H7 (cell line): ENCODE measurements around the gene MTA1. TPM values are rescaled to one million over a fixed set of nuclear protein-coding genes. Genes with fewer than 3 reads are reported as not detected.

Experiments used
- DNase-seq: peaks from one replicate; pipeline ENCODE4 v3.0.0; 2012
- H3K27me3 ChIP-seq: 2 replicates; pipeline ENCODE4 v1.6.0; 2011; ENCODE audit warnings: mild to moderate bottlenecking, low read length; ENCODE audit not compliant: control insufficient read depth, insufficient read depth
- H3K36me3 ChIP-seq: replicated peaks from 2 replicates; pipeline ENCODE4 v1.5.1; 2011; ENCODE audit warnings: low read length; ENCODE audit not compliant: control insufficient read depth, insufficient read depth
- H3K4me3 ChIP-seq: 2 replicates; pipeline ENCODE4 v1.5.1; 2011; ENCODE audit warnings: low read depth, mild to moderate bottlenecking, control low read depth, low read length, moderate library complexity; ENCODE audit not compliant: insufficient read depth
- total RNA-seq: library from RNA; depleted of rRNA; stranded (reverse); fragments of >200 nt; shearing (Covaris generic); gene quantifications from 2 replicates; pipeline ENCODE4 v1.2.3, GENCODE V29; 2014

The MTA1 gene
- total RNA-seq, 1 experiment from 2014 or later, result 120 TPM

DNA sequence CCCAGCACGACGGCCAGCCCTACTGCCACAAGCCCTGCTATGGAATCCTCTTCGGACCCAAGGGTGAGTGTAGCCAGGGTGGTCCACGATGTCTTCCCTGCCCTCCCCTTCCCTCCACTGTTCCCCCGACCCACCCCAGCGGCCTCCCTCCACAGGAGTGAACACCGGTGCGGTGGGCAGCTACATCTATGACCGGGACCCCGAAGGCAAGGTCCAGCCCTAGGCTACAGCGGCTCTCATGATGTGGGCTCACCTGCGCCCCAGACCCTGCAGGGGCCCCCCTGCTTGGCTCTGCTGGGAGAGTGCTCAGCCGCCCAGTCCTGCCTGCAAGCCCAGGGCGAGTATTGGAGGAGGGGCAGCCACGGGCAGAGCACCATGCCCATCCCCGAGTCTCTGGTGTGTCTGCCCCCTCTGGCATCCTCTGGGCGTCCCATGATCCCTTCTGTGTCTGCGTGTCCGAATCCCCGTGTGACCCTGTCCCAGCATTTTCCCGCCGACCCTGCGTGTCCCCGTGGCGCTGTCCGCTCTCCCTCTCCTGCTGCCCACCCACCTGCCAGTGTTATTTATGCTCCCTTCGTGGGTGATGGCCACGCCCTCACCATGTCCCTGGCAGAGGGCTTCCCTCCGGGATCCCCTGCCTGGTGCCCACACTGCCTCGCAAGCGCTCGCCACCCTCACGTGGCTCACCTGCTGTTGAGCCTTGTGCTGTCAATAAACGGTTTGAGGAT, 60.0 kb downstream of the MTA1 start:
- no peaks in the 10 kb centered on the region for H3K36me3 ChIP-seq
- peak; percentile 82 for DNase-seq
- peaks cover 83% of the 10 kb centered on the region for H3K27me3 ChIP-seq
- peak overlapping the region; percentile 5; the same call in 1 of the 2 replicates for H3K4me3 ChIP-seq

DNA sequence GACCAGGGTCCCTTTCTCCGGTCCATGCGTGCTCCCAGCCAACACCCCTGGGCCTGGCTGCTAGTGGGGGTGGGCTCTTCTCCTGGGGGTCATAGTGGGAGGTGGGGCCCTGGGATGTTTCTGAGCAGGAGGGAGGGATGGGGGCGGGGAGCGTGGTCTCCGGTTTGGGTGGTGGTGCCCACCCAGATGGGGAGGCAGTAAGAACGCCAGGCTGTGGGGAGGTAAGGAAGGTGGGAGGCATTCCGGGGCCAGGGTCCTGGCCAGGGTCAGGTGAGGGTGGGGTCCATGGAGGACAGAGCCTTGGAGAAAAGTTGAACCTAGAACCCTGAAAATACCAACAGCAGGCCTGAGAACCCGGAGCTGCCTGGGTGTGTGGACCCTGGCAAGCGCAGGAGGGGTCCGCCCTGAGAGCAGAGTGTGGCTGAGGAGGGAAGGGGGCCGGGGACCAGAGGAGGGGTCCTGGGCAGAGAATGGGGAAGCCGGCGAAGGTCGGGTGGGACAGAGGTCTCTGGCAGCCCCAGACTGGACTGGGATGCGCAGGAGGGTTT, 60.6 kb downstream of the MTA1 start:
- no peak overlapping the region for H3K4me3 ChIP-seq

DNA sequence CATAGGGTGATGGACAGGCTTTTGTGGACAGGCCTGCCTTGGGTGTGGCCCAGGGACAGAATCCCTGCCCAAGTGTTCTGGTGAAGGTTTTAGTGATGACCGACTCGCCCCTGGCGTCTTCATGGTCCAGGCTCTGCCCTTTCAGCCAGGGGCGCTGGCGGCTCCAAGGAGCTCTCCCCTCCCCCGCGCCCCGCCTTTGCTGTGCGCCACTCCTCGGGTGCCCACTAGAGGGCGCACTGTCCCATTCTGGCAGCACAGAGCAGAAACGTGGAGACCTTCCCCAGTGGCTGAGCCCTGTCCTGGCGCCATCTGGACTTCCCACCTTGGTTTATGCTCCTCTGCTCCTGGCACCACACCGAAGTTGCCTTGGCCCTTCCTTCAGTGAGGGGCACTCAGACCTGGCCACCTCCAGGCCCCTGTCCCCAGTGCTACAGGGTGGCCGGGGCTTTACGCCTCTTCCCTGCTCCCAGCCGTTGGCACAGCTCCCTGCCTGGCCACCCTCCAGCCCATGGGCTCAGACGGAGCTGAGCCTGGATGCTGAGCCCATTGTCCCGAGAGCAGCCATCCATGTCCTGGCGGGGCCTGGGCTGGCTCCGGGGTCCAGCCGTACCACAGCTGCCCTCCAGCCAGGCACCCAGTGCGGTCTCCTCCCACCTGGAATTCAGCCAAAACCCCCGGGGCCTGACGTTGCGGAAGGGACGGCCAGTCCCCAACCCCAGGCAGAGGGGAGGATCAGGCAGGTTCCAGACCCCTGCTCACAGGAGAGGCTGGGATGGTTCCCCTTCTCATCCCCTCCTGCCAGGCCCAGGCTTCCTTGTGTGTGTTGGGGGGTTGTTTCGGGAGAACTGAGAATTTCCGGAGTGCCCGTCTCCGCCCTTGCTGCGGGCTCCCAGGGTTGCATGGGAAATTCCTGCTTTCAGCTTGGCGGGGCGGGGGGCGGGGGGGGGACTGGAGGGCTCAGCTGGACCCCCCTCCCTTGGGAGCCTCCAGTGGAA, 61.5 kb downstream of the MTA1 start:
- DNase-seq, result peak; percentile 98
- H3K27me3 ChIP-seq, result peaks cover 81% of the 10 kb centered on the region
- H3K36me3 ChIP-seq, result no peaks in the 10 kb centered on the region
- peak overlapping the region; percentile 21; the same call in 1 of the 2 replicates for H3K4me3 ChIP-seq

More for the DNA sequence above, 60.6 kb downstream of the MTA1 start:
- no peak for DNase-seq
- H3K36me3 ChIP-seq, result no peaks in the 10 kb centered on the region
- peaks cover 81% of the 10 kb centered on the region for H3K27me3 ChIP-seq

DNA sequence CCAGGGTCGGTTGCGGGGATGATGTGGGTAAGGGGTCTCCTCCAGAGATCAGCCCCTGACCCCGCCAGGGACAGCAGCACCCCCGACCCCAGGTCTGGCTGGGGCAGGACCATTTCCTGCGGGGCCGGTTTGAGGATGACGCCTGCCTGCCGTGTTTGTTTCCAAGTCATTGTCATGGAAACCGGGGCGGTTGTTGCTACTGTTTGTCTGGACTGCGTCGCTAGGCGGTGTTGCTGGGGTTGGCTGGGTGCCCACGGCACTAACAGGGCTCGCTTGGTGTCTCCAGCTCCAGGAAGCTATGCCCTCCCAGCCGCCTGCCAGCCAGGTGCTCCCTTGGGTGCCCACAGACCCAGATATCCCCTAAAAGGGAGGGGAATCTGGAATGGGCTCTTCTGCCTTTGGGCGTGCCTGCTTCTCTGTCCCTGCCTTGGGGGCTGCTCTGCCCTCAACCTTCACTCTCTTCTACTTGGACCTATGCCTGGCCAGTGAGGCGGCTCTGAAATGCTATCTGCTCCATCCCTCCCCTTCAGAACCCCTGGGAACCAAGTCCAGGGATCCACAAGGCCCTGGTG, 62.3 kb downstream of the MTA1 start:
- DNase-seq, result peak; percentile 96
- Histone ChIP-seq H3K4me3 (no peak overlapping the region), H3K27me3 (peaks cover 81% of the 10 kb centered on the region), H3K36me3 (no peaks in the 10 kb centered on the region)

DNA sequence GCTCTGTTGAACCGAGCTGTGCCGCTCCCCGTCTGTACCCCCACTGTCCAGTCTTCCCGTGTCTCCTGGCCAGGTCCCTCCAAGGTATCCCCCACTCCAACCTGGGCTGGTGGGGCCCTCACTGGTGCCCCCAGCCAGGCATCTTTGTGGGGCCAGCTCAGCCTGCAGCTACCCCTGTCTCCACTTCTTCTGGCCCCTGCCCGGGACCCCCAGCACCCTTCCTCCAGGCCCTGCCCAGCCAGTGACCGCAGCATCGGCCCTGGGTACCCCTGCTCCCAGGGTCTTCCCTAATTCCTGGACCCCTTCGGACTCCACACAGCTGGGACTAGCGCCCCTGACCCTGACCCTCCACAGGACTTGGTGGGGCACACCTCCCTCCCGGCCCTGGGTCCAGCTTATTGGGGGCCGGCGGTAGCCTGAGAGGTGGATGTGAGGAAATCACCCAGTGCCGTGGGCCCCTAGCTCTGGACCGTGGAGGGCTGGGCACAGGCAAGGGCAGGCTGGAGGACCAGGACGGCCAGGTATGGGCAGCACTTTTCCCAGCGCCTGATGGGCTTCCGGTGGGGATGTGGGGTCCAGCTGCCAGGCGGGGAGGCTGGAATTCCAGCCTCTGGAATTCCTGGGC, 63.0 kb downstream of the MTA1 start:
- DNase-seq, result no peak
- H3K27me3 ChIP-seq, result peaks cover 81% of the 10 kb centered on the region
- H3K36me3 ChIP-seq, result no peaks in the 10 kb centered on the region
- no peak overlapping the region for H3K4me3 ChIP-seq

DNA sequence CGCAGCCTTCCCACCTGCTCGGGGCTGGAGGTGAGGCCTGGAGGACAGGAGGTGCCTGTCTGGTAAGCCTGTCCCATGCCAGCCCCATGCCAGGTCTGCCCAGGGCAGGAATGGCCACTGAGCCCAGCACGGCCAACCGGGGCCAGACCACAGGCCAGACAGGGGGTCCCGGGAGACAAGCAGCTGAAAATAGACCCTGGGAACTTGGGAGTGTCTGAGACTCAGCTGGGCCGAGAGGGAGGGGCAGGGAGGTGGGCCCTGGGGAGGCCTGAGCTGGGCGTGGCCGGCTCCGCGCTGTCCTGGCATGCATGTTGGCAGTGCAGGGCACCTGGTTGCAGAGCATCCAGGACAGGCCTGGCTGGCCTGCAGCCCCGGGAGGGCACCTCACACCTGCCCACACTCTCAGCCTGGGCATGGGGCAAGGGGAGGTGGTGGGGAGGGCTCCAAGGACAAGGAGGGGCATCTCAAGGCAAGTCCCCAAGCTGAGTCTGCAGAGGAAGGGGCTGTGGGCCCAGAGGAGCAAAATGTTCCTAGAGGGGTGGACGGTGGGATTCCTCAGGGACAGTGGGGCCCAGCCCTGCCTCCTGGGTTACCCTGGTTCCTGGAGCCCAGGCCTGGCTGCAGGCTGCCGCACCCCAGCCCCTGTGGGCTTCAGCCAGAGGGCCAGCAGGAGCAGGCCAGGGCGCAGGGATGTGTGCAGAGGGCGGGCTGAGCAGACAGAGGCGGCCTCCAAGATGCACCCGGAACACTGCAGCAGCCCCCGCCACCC, 63.9 kb downstream of the MTA1 start:
- H3K27me3 ChIP-seq, result peaks cover 81% of the 10 kb centered on the region
- DNase-seq, result no peak
- no peak overlapping the region for H3K4me3 ChIP-seq
- H3K36me3 ChIP-seq, result no peaks in the 10 kb centered on the region

DNA sequence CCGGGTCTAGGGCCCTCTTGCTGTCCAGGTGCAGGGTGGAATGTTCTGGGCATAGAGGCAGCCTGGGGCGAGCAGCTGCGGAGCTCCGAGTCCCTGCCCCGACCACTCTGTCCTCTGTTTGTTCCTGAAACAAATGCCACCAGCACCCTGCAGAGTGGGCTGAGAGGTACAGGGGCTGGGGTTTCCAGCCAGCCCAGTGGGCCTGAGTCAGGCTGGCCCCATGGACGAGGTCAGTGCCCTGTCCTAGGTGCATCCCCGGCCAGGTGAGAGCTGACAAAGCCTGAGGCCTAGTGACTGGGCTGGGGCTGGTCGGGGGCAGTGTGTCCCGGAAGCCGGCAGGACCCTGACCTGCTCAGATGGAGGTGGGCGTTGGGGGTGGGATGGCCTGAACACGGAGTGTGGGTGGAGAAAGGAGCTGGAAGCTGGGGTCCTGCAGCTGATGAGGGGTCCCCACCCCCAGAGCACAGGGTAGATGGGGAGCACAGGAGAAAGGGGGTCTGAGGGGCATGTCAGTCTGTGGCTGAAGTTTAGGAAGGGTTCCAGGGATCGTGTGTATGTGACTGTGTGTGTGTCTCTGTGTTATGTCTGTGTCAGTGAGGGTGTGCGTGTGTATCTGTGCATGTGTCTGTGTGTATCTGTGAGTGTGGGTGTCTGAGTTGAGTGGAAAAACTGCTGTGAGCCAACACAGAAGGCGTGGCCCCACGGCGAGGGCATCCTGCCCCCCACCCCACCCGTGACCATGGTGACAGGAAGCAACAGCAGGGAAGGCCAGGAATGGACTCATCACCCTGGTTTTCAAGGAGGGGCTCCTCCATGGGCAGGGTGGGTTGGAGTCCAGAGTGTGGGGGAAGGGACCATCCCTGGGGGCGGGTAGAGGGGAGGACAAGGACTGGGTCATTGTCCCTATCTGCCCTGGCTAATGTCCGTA, 64.7 kb downstream of the MTA1 start:
- Histone ChIP-seq H3K27me3 (peaks cover 82% of the 10 kb centered on the region), H3K36me3 (no peaks in the 10 kb centered on the region), H3K4me3 (no peak overlapping the region)
- DNase-seq, result no peak

DNA sequence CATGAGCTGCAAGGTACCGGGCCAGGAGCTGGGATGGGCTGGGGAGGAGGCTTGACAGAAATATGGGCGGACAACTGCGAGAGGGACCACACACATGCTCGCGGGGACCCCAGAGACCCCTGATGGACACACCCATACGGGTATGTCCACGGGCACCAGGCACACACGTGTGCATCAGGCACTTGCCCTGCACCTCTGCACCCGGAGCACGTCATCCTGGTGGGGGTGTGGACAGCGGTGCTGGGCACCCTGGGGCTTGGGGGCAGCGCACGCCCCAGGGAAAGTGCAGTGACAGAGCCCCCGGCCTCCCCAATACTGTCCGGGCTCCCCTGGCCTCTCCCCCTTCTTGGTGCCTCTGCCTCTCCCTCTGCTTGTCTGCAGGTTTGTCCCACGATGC, 65.4 kb downstream of the MTA1 start:
- DNase-seq, result no peak
- Histone ChIP-seq H3K4me3 (no peak overlapping the region), H3K36me3 (no peaks in the 10 kb centered on the region), H3K27me3 (peaks cover 79% of the 10 kb centered on the region)

DNA sequence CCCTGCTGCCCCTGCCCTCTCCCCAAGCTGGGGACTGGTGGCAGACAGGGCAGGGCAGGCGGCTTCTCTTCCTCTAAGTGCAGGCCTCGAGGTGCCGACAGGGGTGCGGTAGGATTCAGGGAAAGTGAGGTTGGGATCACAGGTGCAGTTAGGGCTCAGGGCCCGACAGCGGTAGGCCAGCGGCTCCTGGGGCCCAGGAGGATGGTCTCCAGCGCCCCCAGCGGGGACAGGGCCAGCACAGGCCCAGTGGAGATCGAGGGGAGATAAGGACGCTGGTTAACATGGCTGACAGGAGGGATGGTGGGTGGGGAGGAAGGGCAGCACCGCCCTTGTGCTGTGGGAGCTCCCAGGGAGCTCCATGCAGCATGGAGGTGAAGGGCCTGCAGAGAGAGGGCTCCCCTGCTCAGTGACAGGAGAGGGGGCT, 66.1 kb downstream of the MTA1 start:
- Histone ChIP-seq H3K27me3 (peaks cover 72% of the 10 kb centered on the region), H3K4me3 (no peak overlapping the region; the same call in 1 of the 2 replicates), H3K36me3 (no peaks in the 10 kb centered on the region)
- DNase-seq, result peak; percentile 97

DNA sequence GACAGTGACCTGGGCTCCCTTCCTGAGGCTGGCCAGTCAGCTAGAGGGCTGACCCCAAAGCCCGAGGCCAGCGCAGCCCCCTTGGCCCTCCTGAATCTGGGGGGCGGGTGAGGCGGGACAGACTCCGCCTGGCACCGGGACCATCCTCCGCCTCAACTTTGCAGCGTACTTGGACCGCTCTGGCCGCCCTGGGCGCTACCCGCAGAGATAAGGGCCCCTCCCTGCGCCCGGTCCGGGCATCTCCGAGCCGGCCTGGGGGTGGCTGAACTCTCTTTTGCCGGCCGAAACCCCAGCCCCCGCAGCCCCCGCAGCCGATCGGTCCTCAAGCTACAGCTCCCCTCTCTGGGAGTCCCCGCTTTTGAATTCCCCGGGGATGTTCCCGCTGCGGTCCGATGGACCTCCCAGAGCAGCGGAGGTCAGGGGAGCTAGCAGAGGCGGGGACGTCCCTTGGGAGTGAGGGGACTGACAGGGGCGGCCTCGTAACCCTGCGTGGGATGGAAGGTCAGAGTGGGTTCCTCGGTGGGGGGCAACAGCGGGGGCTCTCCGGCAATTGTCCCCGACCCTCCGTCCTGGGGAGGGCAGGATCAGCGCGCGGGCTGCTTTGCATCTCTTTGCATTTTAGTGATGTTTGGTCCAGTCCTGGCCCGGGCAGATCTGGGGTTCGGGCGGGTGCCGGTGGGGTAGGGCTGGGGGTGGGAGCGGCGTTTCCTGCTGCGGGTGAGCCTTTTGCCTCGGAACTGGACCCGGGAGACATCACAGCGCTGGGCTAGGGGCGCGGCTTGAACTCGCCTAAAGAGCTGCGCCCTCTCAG, 66.7 kb downstream of the MTA1 start, which contains the start of gene CRIP1:
Gene CRIP1, plus strand, starts transcription at position 724 of the 811 bp plus-strand sequence. CDS start 374 bp downstream, outside the sequence.
- Histone ChIP-seq H3K27me3 (peaks cover 67% of the 10 kb centered on the region), H3K4me3 (peak within 1 kb of the TSS; percentile 35)

DNA sequence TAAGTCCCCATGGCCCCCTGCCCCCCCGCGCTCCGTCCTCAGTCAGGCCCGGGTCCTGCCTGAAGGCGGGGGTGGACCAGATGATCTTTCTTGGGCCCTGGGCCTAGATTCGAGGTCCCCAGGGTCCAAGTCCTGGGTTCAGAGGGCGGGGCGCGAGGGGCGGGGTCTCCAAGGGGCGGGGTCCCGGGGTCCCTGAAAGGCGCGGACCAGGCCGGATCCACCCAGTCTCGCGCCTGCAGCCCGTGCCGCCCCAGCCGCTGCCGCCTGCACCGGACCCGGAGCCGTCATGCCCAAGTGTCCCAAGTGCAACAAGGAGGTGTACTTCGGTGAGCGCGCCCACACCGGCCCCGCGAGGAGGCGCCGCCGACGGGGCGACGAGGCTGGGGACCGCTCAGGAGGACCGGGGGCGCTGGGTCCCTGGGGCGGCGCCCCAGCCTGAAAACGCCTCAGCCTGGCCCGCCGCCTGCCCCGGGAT, 67.4 kb downstream of the MTA1 start:
- H3K4me3 ChIP-seq, result peak overlapping the region; percentile 35
- peaks cover 63% of the 10 kb centered on the region for H3K27me3 ChIP-seq
- peak; percentile 86 for DNase-seq
- H3K36me3 ChIP-seq, result no peaks in the 10 kb centered on the region

More for the DNA sequence above, 66.7 kb downstream of the MTA1 start, which contains the start of gene CRIP1:
- no peaks in the 10 kb centered on the region for H3K36me3 ChIP-seq
- no peak for DNase-seq
